GM12878 (cell line): ENCODE results near the gene SPINT1. TPM values are rescaled to one million over a fixed set of nuclear protein-coding genes. Genes with fewer than 3 reads are reported as not detected.

Experiments
- ATAC-seq: fragments of 200-7000 bp; cut with Tn5 transposase; 3 replicates; pipeline ENCODE4 v1.9.1; 2020; ENCODE audit warnings: mild to moderate bottlenecking, moderate library complexity
- BruUV-seq: library from RNA; stranded (reverse); fragments of 400-500 nt; replicated peaks from 2 replicates; lab custom pipeline; 2021; lab: Mats Ljungman, UMichigan
- CTCF ChIA-PET: fragments of 300-600 bp; sonication (Branson Sonifier 250); formaldehyde crosslinking; extraction: SDS; loops from one replicate; lab custom pipeline; 2021; ENCODE audit warnings: inconsistent platforms; lab: Yijun Ruan, JAX
- POLR2A ChIA-PET: fragments of 350-600 bp; formaldehyde crosslinking; extraction: SDS; loops from one replicate; lab custom pipeline; 2021; ENCODE audit warnings: inconsistent platforms; lab: Charles Lee
- RAD21 ChIA-PET: fragments of 300-600 bp; sonication (Branson Sonifier 250); formaldehyde crosslinking; loops from one replicate; lab custom pipeline; 2023; ENCODE audit warnings: antibody characterized with exemption; ENCODE audit not compliant: unreplicated experiment; lab: Charles Lee
- SMC1A ChIA-PET: fragments of 300-600 bp; sonication (Branson Sonifier 250); formaldehyde crosslinking; loops from one replicate; lab custom pipeline; 2023; ENCODE audit not compliant: unreplicated experiment, uncharacterized antibody; lab: Charles Lee
- DNase-seq: peaks from one replicate; pipeline ENCODE4 v3.0.0-alpha.2; 2011; ENCODE audit warnings: low read depth, low spot score
- FAIRE-seq: peaks from 3 replicates; lab custom pipeline; 2011; peaks lifted over from hg19 to GRCh38; lab: Jason Lieb, UNC
- H2AFZ ChIP-seq: 2 replicates; pipeline ENCODE4 v1.6.0; 2011; ENCODE audit warnings: low read depth, low read length, control low read depth; ENCODE audit not compliant: control insufficient read depth
- H3K27ac ChIP-seq: 2 replicates; pipeline ENCODE4 v1.5.1; 2011; ENCODE audit warnings: control low read depth; ENCODE audit not compliant: control insufficient read depth, insufficient read depth
- H3K27me3 ChIP-seq, 2 experiments: replicated peaks in 1 of 2; 2 replicates each; pipeline versions ENCODE4 v1.6.0 to v1.6.1; 2011; ENCODE audit warnings: low read length in 1 of 2; ENCODE audit not compliant: control insufficient read depth in 2 of 2, insufficient read depth in 2 of 2
- H3K36me3 ChIP-seq, 2 experiments: 2 replicates each; pipeline ENCODE4 v1.5.1; 2011; ENCODE audit warnings: low read length in 1 of 2; ENCODE audit not compliant: control insufficient read depth in 2 of 2, insufficient read depth in 2 of 2
- H3K4me1 ChIP-seq: 2 replicates; pipeline ENCODE4 v1.6.1; 2011; ENCODE audit warnings: mild to moderate bottlenecking, low read length, moderate library complexity, mixed read lengths; ENCODE audit not compliant: control insufficient read depth, insufficient read depth
- H3K4me2 ChIP-seq: 2 replicates; pipeline ENCODE4 v1.6.0; 2011; ENCODE audit warnings: control low read depth; ENCODE audit not compliant: control insufficient read depth, insufficient read depth
- H3K4me3 ChIP-seq: fragments of 200-600 bp; sonication (generic); 2 replicates; pipeline ENCODE4 v1.5.1; 2016
- H3K79me2 ChIP-seq: 2 replicates; pipeline ENCODE4 v1.6.0; 2011; ENCODE audit warnings: low read length; ENCODE audit not compliant: control insufficient read depth, insufficient read depth
- H3K9ac ChIP-seq: 2 replicates; pipeline ENCODE4 v1.8.0; 2011; ENCODE audit warnings: low read length, control low read depth, mixed read lengths; ENCODE audit not compliant: control insufficient read depth, insufficient read depth
- H3K9me3 ChIP-seq: replicated peaks from 3 replicates; pipeline ENCODE4 v1.5.1; 2011; ENCODE audit warnings: mild to moderate bottlenecking, low read length; ENCODE audit not compliant: control insufficient read depth, insufficient read depth
- H4K20me1 ChIP-seq: 2 replicates; pipeline ENCODE4 v1.6.0; 2011; ENCODE audit not compliant: control insufficient read depth, insufficient read depth
- BCL11A ChIP-seq: IDR thresholded peaks from 2 replicates; pipeline ENCODE4 v1.6.1; 2011; ENCODE audit warnings: low read depth, low read length
- HCFC1 ChIP-seq: fragments of 150-350 bp; IDR thresholded peaks from 2 replicates; pipeline ENCODE4 v1.6.1; 2014; ENCODE audit warnings: low read length
- IKZF1 ChIP-seq: fragments of 450-650 bp; conservative IDR thresholded peaks from 2 replicates; pipeline ENCODE4 v1.6.1; 2017; ENCODE audit warnings: antibody characterized with exemption, mild to moderate bottlenecking
- MYB ChIP-seq: fragments of 150-350 bp; IDR thresholded peaks from 2 replicates; pipeline ENCODE4 v1.6.1; 2014; ENCODE audit warnings: mild to moderate bottlenecking, low read depth, low read length, borderline replicate concordance
- NFYA ChIP-seq: IDR thresholded peaks from 2 replicates; pipeline ENCODE4 v1.6.1; 2011; ENCODE audit warnings: low read depth, mild to moderate bottlenecking, low read length, improper control_type of control experiment, borderline replicate concordance
- SMC3 ChIP-seq: IDR thresholded peaks from 2 replicates; pipeline ENCODE4 v1.6.1; 2011; ENCODE audit warnings: low read length, improper control_type of control experiment, borderline replicate concordance
- TAF1 ChIP-seq: IDR thresholded peaks from 2 replicates; pipeline ENCODE4 v1.6.1; 2011; ENCODE audit warnings: mild to moderate bottlenecking, low read depth, low read length, borderline replicate concordance
- TBL1XR1 ChIP-seq: IDR thresholded peaks from 2 replicates; pipeline ENCODE4 v1.6.1; 2012; ENCODE audit warnings: low read depth, low read length, improper control_type of control experiment
- WGBS: methylation state at CpG from one replicate; pipeline ENCODE4 v1.1.6; 2016; ENCODE audit warnings: low lambda C conversion rate; ENCODE audit not compliant: insufficient replicate concordance, insufficient coverage; ENCODE audit errors: missing lambda C conversion rate; 5-methylcytosine and 5-hydroxymethylcytosine counted together
- in situ Hi-C: fragments of 300-500 bp; cut with MboI; formaldehyde crosslinking; loops from 9 replicates; pipeline ENCODE4 v1.14.3; 2018; ENCODE audit warnings: mixed read lengths
- intact Hi-C: fragments of 100-400 bp; cut with micrococcal nuclease; formaldehyde crosslinking; loops from one replicate; pipeline ENCODE4 v1.14.2; 2022; ENCODE audit not compliant: unreplicated experiment
- polyA plus RNA-seq, 11 experiments: library from polyadenylated mRNA; depleted of rRNA in 4 of 11; unstranded in 6 of 11; stranded (reverse) in 5 of 11; fragments of >200 nt; fragmentation: Nextera tagmentation in 4 of 11; fragmentation: Illumina TruSeq in 1 of 11; extraction: Ambion mirVana in 4 of 11; extraction: Trizol in 1 of 11; gene quantifications; 1 replicate in 1 of 11; 2 replicates in 10 of 11; pipeline versions ENCODE4 v1.2.1 to v1.2.3, GENCODE V29; 2011 to 2016; ENCODE audit warnings: inconsistent platforms in 2 of 11, missing spikeins in 2 of 11, low read depth in 1 of 11
- total RNA-seq, 4 experiments: library from RNA; depleted of rRNA in 3 of 4; stranded (reverse); fragments of >200 nt in 3 of 4; fragmentation: Illumina TruSeq in 1 of 4; extraction: Trizol in 1 of 4; gene quantifications; 2 replicates each; pipeline versions ENCODE4 v1.2.1 to v1.2.3, GENCODE V29; 2013 to 2021
- TF ChIP-seq, protein P1 (sequence below): IDR thresholded peaks from 2 replicates; pipeline ENCODE4 v1.6.1; 2011; ENCODE audit warnings: low read depth, low read length, improper control_type of control experiment, borderline replicate concordance

SPINT1 gene
- total and polyA plus RNA-seq, 10 of the 15 experiments (the other 5 are each of a cell fraction or from before 2014, with no cell fraction given) = 3.5 to 28.6 (median 10.2) TPM

DNA sequence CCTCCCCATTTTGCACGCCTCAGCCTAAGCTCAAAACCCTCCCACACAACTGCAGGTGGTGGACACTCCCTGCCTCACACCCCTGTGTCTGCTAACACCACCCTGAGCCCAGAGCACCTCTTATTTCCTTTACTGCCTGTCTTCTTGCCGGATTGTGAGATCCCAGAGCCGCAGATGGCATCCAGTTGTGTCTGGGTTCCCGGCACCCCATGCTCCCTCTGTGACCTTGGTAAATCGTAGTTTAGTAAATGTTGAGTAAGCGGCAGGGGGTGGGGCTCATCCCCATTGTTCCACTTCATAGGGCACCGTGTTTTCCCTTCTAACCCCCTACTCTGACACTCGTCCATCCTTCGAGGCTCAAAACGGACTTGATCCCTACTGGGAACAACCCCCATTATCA lies 14.9 kb downstream of the SPINT1 start:
- ChIA-PET CTCF (interaction anchor here (0.7 to 7.5 kb wide), 30 partner anchors 12 to 478 kb away, joined by 3 to 140 read pairs (median 4); partner anchors contain the start of genes DNAJC17, EXD1, GCHFR and RAD51), RAD21 (interaction anchor here (0.7 to 4.0 kb wide), 16 partner anchors 9 to 760 kb away, joined by 3 to 41 read pairs (median 4); partner anchors contain the start of genes DNAJC17, INO80, RAD51 and SPINT1), SMC1A (interaction anchor here (0.8 to 8.5 kb wide), 18 partner anchors 10 to 686 kb away, joined by 3 to 290 read pairs (median 7); partner anchors contain the start of genes RAD51, RHOV, RPAP1 and VPS18), POLR2A (interaction anchor here (0.9 to 2.5 kb wide), 5 partner anchors 11 to 44 kb away, joined by 3 to 17 read pairs (median 3); partner anchors contain the start of gene SPINT1)
- no TSS peak for BruUV-seq
- no peaks in the 10 kb centered on the region for H3K79me2 ChIP-seq
- no peak for DNase-seq
- H4K20me1 ChIP-seq = no peaks in the 10 kb centered on the region
- no peak for FAIRE-seq
- in situ Hi-C loops = loop anchor here (5.0 kb wide), 1 partner anchor 34 kb away; the partner anchor contains the start of gene VPS18
- TF ChIP-seq HCFC1 (no peak), TAF1 (no peak), NFYA (no peak), MYB (no peak), IKZF1 (no peak), SMC3 (no peak), TBL1XR1 (no peak), BCL11A (no peak)
- TF ChIP-seq, protein P1, sequence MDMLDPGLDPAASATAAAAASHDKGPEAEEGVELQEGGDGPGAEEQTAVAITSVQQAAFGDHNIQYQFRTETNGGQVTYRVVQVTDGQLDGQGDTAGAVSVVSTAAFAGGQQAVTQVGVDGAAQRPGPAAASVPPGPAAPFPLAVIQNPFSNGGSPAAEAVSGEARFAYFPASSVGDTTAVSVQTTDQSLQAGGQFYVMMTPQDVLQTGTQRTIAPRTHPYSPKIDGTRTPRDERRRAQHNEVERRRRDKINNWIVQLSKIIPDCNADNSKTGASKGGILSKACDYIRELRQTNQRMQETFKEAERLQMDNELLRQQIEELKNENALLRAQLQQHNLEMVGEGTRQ = no peak
- no peak overlapping the region for H3K27ac ChIP-seq
- no peak for ATAC-seq
- no peaks in the 10 kb centered on the region for H3K27me3 ChIP-seq
- no peak overlapping the region for H2AFZ ChIP-seq
- intact Hi-C loops = loop anchor here (2.0 kb wide), 1 partner anchor 14 kb away; no protein-coding TSS in a partner anchor
- H3K4me1 ChIP-seq = peaks cover 4% of the 10 kb centered on the region
- no peak overlapping the region for H3K9ac ChIP-seq
- 57% methylated on average over 10 of the region's 10 CpGs for WGBS
- H3K4me3 ChIP-seq = no peak overlapping the region
- H3K9me3 ChIP-seq = no peaks in the 10 kb centered on the region
- H3K4me2 ChIP-seq = no peak overlapping the region
- peaks cover 0 to 2% of the 10 kb centered on the region in 2 experiments; a peak in 2 of 4 replicates for H3K36me3 ChIP-seq
